ENCODE results near the gene METTL3.

The METTL3 gene

GRCh38 chr14:21494902-21495762 lies 16.0 kb downstream of the METTL3 start:
- peaks cover 76% of the 10 kb centered on the region for H3K36me3 ChIP-seq (ENCODE audit: insufficient read depth, low read length)
- H2AFZ ChIP-seq (ENCODE audit: low read depth, low read length): no peak overlapping the region
- H3K9me3 ChIP-seq (ENCODE audit: low read length): no peaks in the 10 kb centered on the region
- peaks cover 6% of the 10 kb centered on the region for H3K4me1 ChIP-seq (ENCODE audit: insufficient read depth, low read length)
- no peak overlapping the region for H3K4me3 ChIP-seq (ENCODE audit: low read length)
- no peaks in the 10 kb centered on the region for H3K27me3 ChIP-seq (ENCODE audit: insufficient read depth, low read length)

GRCh38 chr14:21486640-21487087 lies 24.5 kb downstream of the METTL3 start:
- Histone ChIP-seq H3K27me3 (ENCODE audit: insufficient read depth, low read length) (no peaks in the 10 kb centered on the region), H3K4me3 (ENCODE audit: low read length) (no peak overlapping the region), H3K36me3 (ENCODE audit: insufficient read depth, low read length) (peaks cover 46% of the 10 kb centered on the region), H3K4me1 (ENCODE audit: insufficient read depth, low read length) (no peaks in the 10 kb centered on the region), H2AFZ (ENCODE audit: low read depth, low read length) (no peak overlapping the region), H3K9me3 (ENCODE audit: low read length) (no peaks in the 10 kb centered on the region)

DNA sequence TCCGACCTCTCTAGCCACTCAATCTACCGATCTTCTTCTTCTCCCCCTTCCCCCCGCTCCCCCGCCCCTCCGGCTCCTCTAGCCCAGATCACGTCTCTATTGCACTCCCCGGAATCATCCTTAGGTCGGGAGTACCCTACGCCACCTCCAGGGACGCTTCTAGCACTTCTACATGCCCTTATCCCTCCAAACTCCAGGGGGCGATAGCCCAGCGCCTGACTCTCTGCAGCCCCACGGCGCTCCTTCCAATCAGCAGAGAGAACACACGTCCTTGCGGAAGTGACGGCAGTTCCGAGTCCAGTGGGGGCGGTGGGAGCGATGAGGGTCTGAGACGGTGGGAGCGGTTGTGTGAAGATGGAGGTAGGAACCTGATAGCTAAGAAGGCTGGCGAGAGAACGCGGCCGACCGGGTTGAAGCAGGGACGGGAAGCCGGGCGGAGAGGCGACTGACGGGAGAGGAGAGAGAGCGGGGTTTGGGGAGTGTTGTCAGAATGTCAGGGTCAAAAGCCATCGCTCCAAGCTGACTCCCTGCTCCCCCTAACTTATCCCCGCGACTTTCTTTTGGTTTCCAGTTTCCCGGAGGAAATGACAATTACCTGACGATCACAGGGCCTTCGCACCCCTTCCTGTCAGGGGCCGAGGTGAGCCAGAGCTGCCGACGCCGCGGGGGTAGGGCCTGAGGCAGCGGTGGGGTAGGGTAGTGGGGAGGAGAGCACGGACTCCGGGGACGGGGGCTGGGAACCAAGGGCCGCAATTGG lies 34.0 kb downstream of the METTL3 start, which contains the start of the genes RAB2B and TOX4:
Gene RAB2B (minus strand): TSS at position 35 of the 757 bp plus-strand sequence. CDS start 87 bp downstream, outside the sequence.
Gene TOX4 (plus strand): TSS at position 271 of the 757 bp plus-strand sequence. CDS start 84 bp downstream, at position 355.
- H3K9me3 ChIP-seq (ENCODE audit: low read length): no peaks in the 10 kb centered on the region
- peak within 1 kb of the TSS; percentile 80 for H3K4me3 ChIP-seq (ENCODE audit: low read length)
- H3K4me1 ChIP-seq (ENCODE audit: insufficient read depth, low read length): peaks cover 13% of the 10 kb centered on the region
- no peaks in the 10 kb centered on the region for H3K27me3 ChIP-seq (ENCODE audit: insufficient read depth, low read length)
- peak within 1 kb of the TSS; percentile 90 for H2AFZ ChIP-seq (ENCODE audit: low read depth, low read length)
- peaks cover 31% of the 10 kb centered on the region for H3K36me3 ChIP-seq (ENCODE audit: insufficient read depth, low read length)

DNA sequence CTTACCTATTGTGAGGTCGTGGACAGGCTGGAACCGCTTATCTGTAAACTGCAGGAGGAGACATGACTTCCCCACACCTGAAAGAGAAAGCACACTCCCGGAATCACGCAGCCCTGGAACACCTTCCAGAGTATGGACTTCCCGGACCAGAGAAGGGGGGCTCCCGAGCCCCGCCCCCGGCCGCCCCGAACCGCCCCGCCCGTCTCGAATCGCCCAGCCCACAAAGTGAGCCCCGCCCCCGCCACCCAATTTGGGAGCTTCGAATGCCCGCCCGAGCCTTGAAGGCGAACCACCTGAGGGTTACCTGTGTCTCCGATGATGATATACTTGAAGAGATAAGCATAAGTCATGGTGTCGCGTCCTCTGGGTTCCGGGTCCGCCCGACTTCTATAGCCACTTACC lies 34.6 kb downstream of the METTL3 start:
- peaks cover 13% of the 10 kb centered on the region for H3K4me1 ChIP-seq (ENCODE audit: insufficient read depth, low read length)

DNA sequence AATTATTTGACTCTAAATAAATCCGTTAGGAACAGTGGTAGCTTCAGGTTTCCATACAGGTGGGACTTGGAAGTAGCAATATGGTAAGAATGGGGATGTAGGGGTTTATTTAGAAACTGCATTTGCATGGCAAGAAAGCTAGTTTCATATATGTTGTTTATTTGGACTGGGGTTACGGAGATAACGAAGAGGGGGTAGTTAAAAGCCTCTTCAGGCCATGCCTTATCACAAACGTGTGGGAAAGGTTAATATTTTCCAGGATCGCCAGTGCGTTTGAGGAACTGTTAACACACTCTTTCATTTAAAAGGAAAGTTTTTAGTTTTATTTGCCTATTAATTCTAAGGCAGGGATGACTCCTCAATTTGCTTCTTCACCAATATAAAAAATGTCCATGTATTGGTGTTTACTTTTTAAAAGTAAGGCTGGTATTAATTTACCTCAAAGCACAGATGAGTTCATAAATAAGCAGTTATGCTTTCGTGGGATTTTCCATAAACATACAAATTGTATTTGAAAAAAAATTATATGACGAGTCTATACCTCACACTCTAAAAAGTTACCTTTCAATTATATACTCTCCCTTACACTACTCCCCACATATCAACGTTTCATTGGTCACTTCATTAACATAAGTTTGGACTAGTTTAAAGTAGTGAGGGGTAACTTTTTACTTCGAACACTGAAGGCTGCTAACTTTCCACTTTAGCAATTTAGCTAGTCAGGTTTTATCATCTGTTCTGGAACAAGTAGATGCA lies 35.2 kb downstream of the METTL3 start:
- H3K4me1 ChIP-seq (ENCODE audit: insufficient read depth, low read length): peaks cover 13% of the 10 kb centered on the region
- peak overlapping the region; percentile 80 for H3K4me3 ChIP-seq (ENCODE audit: low read length)
- no peaks in the 10 kb centered on the region for H3K9me3 ChIP-seq (ENCODE audit: low read length)
- peaks cover 22% of the 10 kb centered on the region for H3K36me3 ChIP-seq (ENCODE audit: insufficient read depth, low read length)
- H2AFZ ChIP-seq (ENCODE audit: low read depth, low read length): peak overlapping the region; percentile 90
- no peaks in the 10 kb centered on the region for H3K27me3 ChIP-seq (ENCODE audit: insufficient read depth, low read length)

More for the DNA sequence above, 34.6 kb downstream of the METTL3 start:
- no peaks in the 10 kb centered on the region for H3K9me3 ChIP-seq (ENCODE audit: low read length)
- peak overlapping the region; percentile 90 for H2AFZ ChIP-seq (ENCODE audit: low read depth, low read length)
- no peaks in the 10 kb centered on the region for H3K27me3 ChIP-seq (ENCODE audit: insufficient read depth, low read length)
- peak overlapping the region; percentile 80 for H3K4me3 ChIP-seq (ENCODE audit: low read length)
- H3K36me3 ChIP-seq (ENCODE audit: insufficient read depth, low read length): peaks cover 28% of the 10 kb centered on the region

DNA sequence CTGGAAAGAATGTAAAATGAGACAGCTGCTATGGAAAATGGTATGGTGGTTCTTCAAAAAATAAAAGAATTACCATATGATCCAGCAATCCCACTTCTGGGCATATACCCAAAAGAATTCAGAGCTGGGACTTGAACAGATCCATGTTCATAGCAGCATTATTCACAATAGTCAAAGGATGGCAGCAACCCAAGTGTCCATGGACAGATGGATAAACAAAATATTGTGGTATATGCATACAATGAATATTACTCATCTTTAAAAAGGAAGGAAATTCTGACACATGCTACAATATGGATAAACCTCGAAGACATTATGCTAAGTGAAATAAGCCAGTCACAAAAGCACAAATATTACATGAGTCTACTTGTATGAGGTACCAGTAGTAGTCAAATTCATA lies 43.5 kb downstream of the METTL3 start:
- no peaks in the 10 kb centered on the region for H3K4me1 ChIP-seq (ENCODE audit: insufficient read depth, low read length)
- H3K36me3 ChIP-seq (ENCODE audit: insufficient read depth, low read length): peaks cover 53% of the 10 kb centered on the region
- H2AFZ ChIP-seq (ENCODE audit: low read depth, low read length): no peak overlapping the region
- no peaks in the 10 kb centered on the region for H3K27me3 ChIP-seq (ENCODE audit: insufficient read depth, low read length)
- H3K4me3 ChIP-seq (ENCODE audit: low read length): no peak overlapping the region
- H3K9me3 ChIP-seq (ENCODE audit: low read length): no peaks in the 10 kb centered on the region

GRCh38 chr14:21455912-21456667 lies 55.0 kb downstream of the METTL3 start, which contains the start of gene CHD8:
TSS of gene CHD8 (minus strand) at chr14:21456123. CDS start at chr14:21431643, 24,480 bp downstream.
- Histone ChIP-seq H3K9me3 (ENCODE audit: low read length) (no peaks in the 10 kb centered on the region), H3K27me3 (ENCODE audit: insufficient read depth, low read length) (no peaks in the 10 kb centered on the region), H3K36me3 (ENCODE audit: insufficient read depth, low read length) (peaks cover 20% of the 10 kb centered on the region), H3K4me3 (ENCODE audit: low read length) (peak within 1 kb of the TSS; percentile 82), H3K4me1 (ENCODE audit: insufficient read depth, low read length) (peaks cover 14% of the 10 kb centered on the region), H2AFZ (ENCODE audit: low read depth, low read length) (peak within 1 kb of the TSS; percentile 81)

DNA sequence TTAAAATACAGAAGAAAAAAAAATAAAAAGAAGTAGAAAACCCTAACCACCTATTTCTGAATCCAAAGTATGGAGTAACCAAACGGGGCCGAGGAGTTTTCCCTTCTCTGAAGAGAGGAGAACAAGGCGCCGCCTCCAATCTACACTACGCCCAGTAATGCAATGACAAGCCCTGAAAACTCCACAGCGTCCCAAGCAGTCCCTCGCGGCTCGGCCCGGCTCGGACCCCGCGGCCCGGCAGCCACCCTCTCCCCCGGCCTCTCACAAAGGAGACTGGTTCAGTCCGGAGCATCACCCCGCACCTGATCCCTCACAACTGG lies 55.6 kb downstream of the METTL3 start:
- H3K4me1 ChIP-seq (ENCODE audit: insufficient read depth, low read length): peaks cover 14% of the 10 kb centered on the region
- H2AFZ ChIP-seq (ENCODE audit: low read depth, low read length): peak overlapping the region; percentile 51
- peaks cover 16% of the 10 kb centered on the region for H3K36me3 ChIP-seq (ENCODE audit: insufficient read depth, low read length)
- no peaks in the 10 kb centered on the region for H3K27me3 ChIP-seq (ENCODE audit: insufficient read depth, low read length)
- no peaks in the 10 kb centered on the region for H3K9me3 ChIP-seq (ENCODE audit: low read length)
- peak overlapping the region; percentile 82 for H3K4me3 ChIP-seq (ENCODE audit: low read length)

- Histone ChIP-seq H3K4me3 (ENCODE audit: low read length) (peak overlapping the region; percentile 82), H3K36me3 (ENCODE audit: insufficient read depth, low read length) (peaks cover 14% of the 10 kb centered on the region), H3K9me3 (ENCODE audit: low read length) (no peaks in the 10 kb centered on the region), H3K4me1 (ENCODE audit: insufficient read depth, low read length) (peaks cover 14% of the 10 kb centered on the region), H3K27me3 (ENCODE audit: insufficient read depth, low read length) (no peaks in the 10 kb centered on the region), H2AFZ (ENCODE audit: low read depth, low read length) (no peak overlapping the region)
These were observed 56.1 kb downstream of the METTL3 start for GRCh38 chr14:21454843-21455544.

GRCh38 chr14:21449899-21450216 lies 61.3 kb downstream of the METTL3 start:
- Histone ChIP-seq H3K4me3 (ENCODE audit: low read length) (no peak overlapping the region), H3K4me1 (ENCODE audit: insufficient read depth, low read length) (peaks cover 10% of the 10 kb centered on the region)

More at GRCh38 chr14:21449899-21450216, 61.3 kb downstream of the METTL3 start:
- peaks cover 2% of the 10 kb centered on the region for H3K9me3 ChIP-seq (ENCODE audit: low read length)
- no peaks in the 10 kb centered on the region for H3K27me3 ChIP-seq (ENCODE audit: insufficient read depth, low read length)
- peaks cover 14% of the 10 kb centered on the region for H3K36me3 ChIP-seq (ENCODE audit: insufficient read depth, low read length)
- H2AFZ ChIP-seq (ENCODE audit: low read depth, low read length): no peak overlapping the region

Measured in neuron (in vitro differentiated cells).